ENCODE results near the gene DBNL.
"Not testable (repeated sequence)": the region's sequence is repeated elsewhere in the genome, so short reads cannot be mapped to it uniquely, and the experiment has no call there.

The DBNL gene

DNA sequence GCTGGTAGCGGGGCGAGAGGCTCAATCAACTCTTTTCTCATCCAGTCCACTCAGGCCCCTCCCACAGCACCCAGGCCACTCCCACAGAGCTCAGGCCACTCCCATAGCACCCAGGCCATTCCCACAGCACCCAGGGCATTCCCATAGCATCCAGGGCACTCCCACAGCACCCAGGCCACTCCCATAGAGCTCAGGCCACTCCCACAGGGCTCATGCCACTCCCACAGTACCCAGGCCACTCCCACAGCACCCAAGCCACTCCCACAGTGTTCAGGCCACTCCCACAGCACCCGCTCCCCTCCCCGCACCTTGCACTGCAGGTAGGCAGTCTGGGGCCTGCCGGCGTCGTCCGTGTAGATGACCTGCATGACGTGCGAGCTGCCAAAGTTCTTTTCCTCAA lies 8.1 kb upstream of the DBNL start:
- H3K27me3 Mint-ChIP-seq; H3K9me3 Mint-ChIP-seq; H3K4me3 Mint-ChIP-seq; H3K36me3 Mint-ChIP-seq (ENCODE audit: low read depth); intact Hi-C loops (cut with micrococcal nuclease); H3K27ac Mint-ChIP-seq: not testable (repeated sequence)
- H3K4me1 Mint-ChIP-seq (ENCODE audit: low read depth): peaks cover 12% of the 10 kb centered on the region

DNA sequence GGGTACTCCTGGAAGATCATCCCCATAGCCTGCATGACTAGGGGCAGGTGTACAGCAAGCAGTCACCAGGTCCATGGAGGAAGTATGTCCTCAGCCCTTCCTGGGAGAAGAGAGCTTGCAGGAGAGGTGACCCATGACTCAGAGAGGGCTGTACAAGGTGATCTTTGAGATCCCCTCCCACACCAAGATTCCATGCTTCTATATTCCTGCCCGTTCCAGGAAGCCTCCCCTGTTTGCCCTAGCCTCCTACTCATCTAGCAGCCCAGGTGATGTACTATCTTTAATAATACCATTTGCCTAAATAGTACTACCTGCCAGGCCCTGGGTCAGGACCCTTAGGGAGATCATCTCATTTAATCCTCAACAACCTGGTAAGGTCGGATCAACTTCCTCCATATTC lies 6.6 kb upstream of the DBNL start:
- peaks cover 12% of the 10 kb centered on the region for H3K4me1 Mint-ChIP-seq (ENCODE audit: low read depth)
- intact Hi-C loops (cut with micrococcal nuclease): not testable (repeated sequence)

DNA sequence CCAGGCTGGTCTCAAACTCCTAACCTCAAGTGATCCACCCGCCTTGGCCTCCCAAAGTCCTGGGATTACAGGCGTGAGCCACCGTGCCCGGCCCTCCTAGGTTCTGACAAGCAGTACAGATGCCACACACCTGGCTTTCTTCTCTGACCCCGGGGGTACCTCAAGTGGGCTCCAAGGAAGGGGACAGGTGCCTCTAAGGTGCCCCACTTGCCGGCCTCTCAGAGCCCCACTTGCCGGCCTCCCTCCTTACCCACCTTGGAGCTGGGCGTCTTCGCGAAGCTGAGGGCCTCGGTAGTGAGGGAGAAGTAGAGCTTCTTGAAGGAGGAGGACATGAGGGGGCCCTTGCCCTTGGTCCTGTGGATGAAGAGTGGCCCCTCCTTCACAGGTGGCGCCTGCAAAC lies 5.9 kb upstream of the DBNL start:
- peaks cover 12% of the 10 kb centered on the region for H3K4me1 Mint-ChIP-seq (ENCODE audit: low read depth)
- intact Hi-C loops (cut with micrococcal nuclease); H3K9me3 Mint-ChIP-seq; H3K36me3 Mint-ChIP-seq (ENCODE audit: low read depth); H3K4me3 Mint-ChIP-seq; H3K27me3 Mint-ChIP-seq: not testable (repeated sequence)
- H3K27ac Mint-ChIP-seq: peak overlapping the region; percentile 87

More for the DNA sequence above, 6.6 kb upstream of the DBNL start:
- not testable (repeated sequence) for H3K27ac Mint-ChIP-seq; H3K9me3 Mint-ChIP-seq; H3K4me3 Mint-ChIP-seq; H3K36me3 Mint-ChIP-seq (ENCODE audit: low read depth); H3K27me3 Mint-ChIP-seq

GRCh38 chr7:44038961-44039558 lies 5.4 kb upstream of the DBNL start:
- Mint-ChIP-seq H3K27ac (peak overlapping the region; percentile 87), H3K4me3 (peak overlapping the region; percentile 72), H3K4me1 (ENCODE audit: low read depth) (peaks cover 17% of the 10 kb centered on the region)
- H3K27me3 Mint-ChIP-seq; intact Hi-C loops (cut with micrococcal nuclease); H3K36me3 Mint-ChIP-seq (ENCODE audit: low read depth); H3K9me3 Mint-ChIP-seq: not testable (repeated sequence)

GRCh38 chr7:44039800-44040492 lies 4.6 kb upstream of the DBNL start:
- H3K36me3 Mint-ChIP-seq (ENCODE audit: low read depth); H3K9me3 Mint-ChIP-seq; intact Hi-C loops (cut with micrococcal nuclease); H3K27me3 Mint-ChIP-seq: not testable (repeated sequence)
- peaks cover 18% of the 10 kb centered on the region for H3K4me1 Mint-ChIP-seq (ENCODE audit: low read depth)
- H3K4me3 Mint-ChIP-seq: peak overlapping the region; percentile 70
- peak overlapping the region; percentile 57 for H3K27ac Mint-ChIP-seq

DNA sequence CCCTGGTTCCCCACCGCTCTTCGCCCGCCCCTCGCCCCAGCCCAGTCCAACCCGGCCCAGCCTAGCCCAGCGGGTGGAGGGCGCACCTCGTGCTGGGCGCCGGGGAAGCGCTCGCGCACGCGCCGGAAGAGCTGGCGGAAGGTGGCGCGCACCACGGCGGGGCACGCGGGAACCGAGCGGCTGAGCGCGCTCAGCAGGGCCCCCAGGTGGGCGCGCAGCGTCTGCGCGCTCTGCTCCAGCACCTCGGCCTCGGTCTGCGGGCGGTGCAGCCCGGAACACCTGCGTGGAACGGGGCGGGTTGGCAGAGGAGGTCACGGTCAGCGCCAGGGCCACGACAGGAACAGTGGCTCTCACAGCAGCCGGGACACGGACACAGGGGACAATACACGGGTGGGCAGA lies 4.0 kb upstream of the DBNL start:
- intact Hi-C loops (cut with micrococcal nuclease): not testable (repeated sequence)

DNA sequence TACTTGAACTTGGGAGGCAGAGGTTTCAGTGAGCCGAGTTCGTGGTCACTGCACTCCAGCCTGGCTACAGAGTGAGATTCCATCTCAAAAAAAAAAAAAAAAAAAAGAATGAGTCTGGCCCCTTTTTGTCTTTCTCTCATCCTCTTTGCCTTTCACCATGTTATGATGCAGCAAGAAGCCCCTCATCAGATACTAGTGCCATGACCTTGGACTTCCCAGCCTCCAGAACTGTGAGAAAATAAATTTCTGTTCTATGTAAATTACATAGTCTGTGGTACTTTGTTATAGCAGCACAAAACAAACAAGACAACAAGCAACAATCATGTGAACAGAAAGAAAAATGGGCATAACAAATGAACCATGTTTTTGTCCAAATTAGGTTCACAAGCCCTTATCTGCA lies 2.3 kb upstream of the DBNL start:
- no peaks in the 10 kb centered on the region for H3K27me3 Mint-ChIP-seq
- intact Hi-C loops (cut with micrococcal nuclease): no loop called here
- H3K9me3 Mint-ChIP-seq: no peaks in the 10 kb centered on the region
- peaks cover 31% of the 10 kb centered on the region for H3K4me1 Mint-ChIP-seq (ENCODE audit: low read depth)
- H3K4me3 Mint-ChIP-seq: no peak overlapping the region
- peaks cover 29% of the 10 kb centered on the region for H3K36me3 Mint-ChIP-seq (ENCODE audit: low read depth)
- no peak overlapping the region for H3K27ac Mint-ChIP-seq

More for the DNA sequence above, 4.0 kb upstream of the DBNL start:
- not testable (repeated sequence) for H3K27me3 Mint-ChIP-seq, H3K9me3 Mint-ChIP-seq
- Mint-ChIP-seq H3K4me1 (ENCODE audit: low read depth) (peaks cover 15% of the 10 kb centered on the region), H3K27ac (peak overlapping the region; percentile 57), H3K4me3 (peak overlapping the region; percentile 70), H3K36me3 (ENCODE audit: low read depth) (peaks cover 12% of the 10 kb centered on the region)

- Mint-ChIP-seq H3K27me3 (no peaks in the 10 kb centered on the region), H3K27ac (peak overlapping the region; percentile 93), H3K36me3 (ENCODE audit: low read depth) (peaks cover 46% of the 10 kb centered on the region), H3K4me1 (ENCODE audit: low read depth) (peaks cover 48% of the 10 kb centered on the region), H3K4me3 (peak overlapping the region; percentile 86), H3K9me3 (no peaks in the 10 kb centered on the region)
- intact Hi-C loops (cut with micrococcal nuclease): no loop called here
Measured at GRCh38 chr7:44043902-44044301, 600 bp upstream of the DBNL start.

GRCh38 chr7:44045226-44046014 lies 918 bp downstream of the DBNL start:
- Mint-ChIP-seq H3K27me3 (no peaks in the 10 kb centered on the region), H3K27ac (peak overlapping the region; percentile 93), H3K4me3 (peak overlapping the region; percentile 86), H3K36me3 (ENCODE audit: low read depth) (peaks cover 61% of the 10 kb centered on the region), H3K4me1 (ENCODE audit: low read depth) (peaks cover 63% of the 10 kb centered on the region), H3K9me3 (no peaks in the 10 kb centered on the region)
- intact Hi-C loops (cut with micrococcal nuclease): loop anchor here (5.0 kb wide), 1 partner anchor 37 kb away; the partner anchor contains the start of gene POLM

DNA sequence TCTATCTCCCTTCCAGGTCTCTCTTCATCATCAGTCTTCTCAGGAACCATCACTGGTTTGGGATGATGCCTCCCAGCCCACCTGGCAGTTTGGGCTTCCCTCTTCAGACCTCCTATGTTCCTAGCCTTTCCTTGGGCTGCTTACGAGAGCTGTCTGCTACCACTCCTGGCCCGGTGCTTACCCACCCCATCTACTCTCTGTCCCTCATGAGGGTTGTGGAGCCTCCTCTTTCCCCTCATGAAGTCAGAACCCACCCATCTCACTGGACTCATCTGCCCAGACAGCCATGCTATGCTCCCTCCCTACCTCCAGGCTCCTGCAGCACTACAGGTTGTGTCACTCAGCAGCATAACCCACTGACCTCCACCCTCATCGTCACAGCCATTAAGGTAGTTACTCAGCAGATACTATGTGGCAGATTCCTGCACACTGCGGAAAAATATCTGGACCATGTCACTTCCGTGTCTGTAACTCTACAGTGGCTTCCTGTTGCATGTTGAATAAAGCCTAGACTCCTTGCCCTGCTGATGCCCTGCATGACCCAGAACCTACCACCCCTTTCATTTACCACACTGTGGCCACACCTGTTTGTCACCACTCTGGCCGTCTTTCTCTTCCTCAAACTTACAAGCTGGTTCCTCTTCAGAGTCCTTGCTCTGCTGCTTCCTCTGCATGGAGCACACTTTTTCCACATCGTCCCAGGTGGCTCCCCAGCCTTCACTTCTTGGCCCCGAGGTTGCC lies 2.0 kb downstream of the DBNL start:
- no peaks in the 10 kb centered on the region for H3K27me3 Mint-ChIP-seq
- peaks cover 72% of the 10 kb centered on the region for H3K36me3 Mint-ChIP-seq (ENCODE audit: low read depth)
- H3K4me1 Mint-ChIP-seq (ENCODE audit: low read depth): peaks cover 68% of the 10 kb centered on the region
- H3K4me3 Mint-ChIP-seq: peak overlapping the region; percentile 86
- H3K9me3 Mint-ChIP-seq: no peaks in the 10 kb centered on the region
- peak overlapping the region; percentile 93 for H3K27ac Mint-ChIP-seq
- intact Hi-C loops (cut with micrococcal nuclease): loop anchor here (5.0 kb wide), 1 partner anchor 36 kb away; the partner anchor contains the start of gene POLM

DNA sequence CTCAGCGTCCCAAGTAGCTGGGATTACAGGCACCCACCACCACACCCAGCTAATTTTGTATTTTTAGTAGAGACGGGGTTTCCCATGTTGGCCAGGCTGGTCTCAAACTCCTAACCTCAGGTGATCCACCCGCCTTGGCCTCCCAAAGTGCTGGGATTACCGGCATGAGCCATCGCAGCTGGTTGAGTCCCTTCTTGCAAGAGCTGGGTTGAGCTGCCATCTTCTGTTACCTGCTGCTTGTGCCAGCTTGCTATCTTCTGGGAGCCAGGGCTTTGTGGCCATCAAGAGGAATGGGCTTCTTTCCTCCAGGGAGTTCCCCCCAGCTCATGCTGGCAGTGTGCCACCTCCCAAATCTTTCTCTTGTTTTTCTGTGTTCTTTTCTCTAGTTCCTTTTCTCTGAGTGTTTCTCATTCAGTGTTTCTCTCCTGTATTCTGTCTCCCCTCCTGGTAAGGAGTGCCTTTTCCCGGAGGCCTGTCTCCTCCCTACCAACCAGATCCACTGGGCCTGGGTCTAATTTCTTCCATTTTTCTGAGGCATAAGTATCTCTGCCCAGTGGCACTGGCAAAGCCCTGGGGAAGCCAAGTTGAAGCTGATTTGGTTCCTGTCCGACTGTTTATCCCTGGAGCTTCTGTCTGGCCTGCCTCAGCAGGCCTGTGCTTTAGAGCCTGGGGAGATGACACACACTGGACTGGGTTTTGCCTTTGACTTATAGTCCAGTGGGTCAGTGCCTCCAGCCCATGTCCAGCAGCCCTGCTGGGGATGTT lies 3.7 kb downstream of the DBNL start:
- Mint-ChIP-seq H3K27me3 (no peaks in the 10 kb centered on the region), H3K36me3 (ENCODE audit: low read depth) (peaks cover 89% of the 10 kb centered on the region), H3K27ac (peak overlapping the region; percentile 56), H3K4me1 (ENCODE audit: low read depth) (peaks cover 83% of the 10 kb centered on the region), H3K9me3 (no peaks in the 10 kb centered on the region), H3K4me3 (no peak overlapping the region)
- intact Hi-C loops (cut with micrococcal nuclease): loop anchor here (5.0 kb wide), 1 partner anchor 34 kb away; the partner anchor contains the start of gene POLM

DNA sequence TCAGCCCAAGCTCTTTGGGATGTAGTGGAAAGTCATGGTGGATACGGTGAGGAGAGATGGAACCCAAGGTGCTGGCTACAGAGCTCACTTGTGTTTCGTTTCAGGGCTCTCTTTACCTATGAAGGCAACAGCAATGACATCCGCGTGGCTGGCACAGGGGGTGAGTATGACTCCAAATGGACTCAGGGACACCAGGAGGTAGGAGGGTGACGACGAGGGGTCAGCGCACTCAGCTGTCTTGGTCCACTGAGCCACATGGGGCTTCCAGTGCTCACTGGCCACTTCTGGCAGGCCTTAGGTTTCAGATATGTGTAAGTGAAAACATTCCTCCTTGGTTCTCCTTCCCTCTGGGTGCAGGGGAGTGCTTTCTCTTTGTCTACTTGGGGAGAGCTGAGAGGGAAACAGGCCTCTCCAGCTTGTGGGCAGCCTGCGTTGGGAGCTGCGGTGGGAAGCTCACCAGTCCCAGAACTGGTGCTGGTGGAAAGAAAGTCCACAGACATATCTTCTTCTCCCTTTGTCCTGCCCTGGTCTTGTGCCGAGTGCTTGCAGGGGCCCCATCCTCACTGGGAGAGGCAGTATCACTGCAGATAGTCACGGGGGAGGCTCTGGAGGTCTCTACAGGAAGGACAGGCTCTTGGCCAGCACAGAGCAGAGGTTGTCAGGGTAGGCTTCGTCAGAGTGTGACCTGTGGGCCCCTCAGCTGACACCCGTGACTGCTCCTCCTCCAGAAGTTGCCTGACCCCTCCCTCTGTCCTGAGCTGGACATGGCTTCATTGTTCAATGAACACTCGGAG lies 5.8 kb downstream of the DBNL start:
- peaks cover 77% of the 10 kb centered on the region for H3K4me1 Mint-ChIP-seq (ENCODE audit: low read depth)
- H3K9me3 Mint-ChIP-seq: no peaks in the 10 kb centered on the region
- no peak overlapping the region for H3K4me3 Mint-ChIP-seq
- no peaks in the 10 kb centered on the region for H3K27me3 Mint-ChIP-seq
- intact Hi-C loops (cut with micrococcal nuclease): no loop called here
- H3K36me3 Mint-ChIP-seq (ENCODE audit: low read depth): peaks cover 100% of the 10 kb centered on the region
- H3K27ac Mint-ChIP-seq: no peak overlapping the region

Data from dendritic cell treated with granulocyte-macrophage colony-stimulating factor and Interleukin-4, amounts not matched to agents 40 ng/mL and 50 ng/mL, for 4 days (primary cell).